Thymus (tissue), 11 donors: ENCODE measurements around the gene PSRC1. TPM values are rescaled to one million over a fixed set of nuclear protein-coding genes. Genes with fewer than 3 reads are reported as not detected.

Experiments used
- DNase-seq, 9 donors: peaks; one replicate each; pipeline ENCODE4 v3.0.0-alpha.2; 2013; ENCODE audit warnings: low spot score in 9 of 9, low read depth in 6 of 9, missing footprints in 1 of 9
- H3K27ac ChIP-seq, 2 donors: one replicate each; pipeline ENCODE4 v1.5.1; 2013; ENCODE audit warnings: control low read depth in 1 of 2, low read depth in 1 of 2, low read length in 1 of 2, mild to moderate bottlenecking in 1 of 2, moderate library complexity in 1 of 2
- H3K27me3 ChIP-seq, 2 donors: one replicate each; pipeline ENCODE4 v1.5.1; 2013; ENCODE audit warnings: low read length in 1 of 2; ENCODE audit not compliant: control insufficient read depth in 2 of 2, insufficient read depth in 1 of 2
- H3K36me3 ChIP-seq, 2 donors: one replicate each; pipeline ENCODE4 v1.5.1; 2013; ENCODE audit warnings: low read length in 1 of 2, mild to moderate bottlenecking in 1 of 2, moderate library complexity in 1 of 2; ENCODE audit not compliant: control insufficient read depth in 2 of 2, insufficient read depth in 2 of 2
- H3K4me1 ChIP-seq, 2 donors: one replicate each; pipeline ENCODE4 v1.5.1; 2013; ENCODE audit warnings: low read length in 2 of 2; ENCODE audit not compliant: control insufficient read depth in 2 of 2, insufficient read depth in 2 of 2
- H3K4me3 ChIP-seq, 2 donors: one replicate each; pipeline ENCODE4 v1.5.1; 2013; ENCODE audit warnings: low read length in 2 of 2, control low read depth in 1 of 2, mild to moderate bottlenecking in 1 of 2
- H3K9me3 ChIP-seq, 2 donors: one replicate each; pipeline ENCODE4 v1.5.1; 2013; ENCODE audit warnings: low read length in 1 of 2, mild to moderate bottlenecking in 1 of 2; ENCODE audit not compliant: control insufficient read depth in 2 of 2, insufficient read depth in 1 of 2
- WGBS: extraction: QIAGEN DNeasy Blood & Tissue Kit; methylation state at CpG from one replicate; pipeline ENCODE4 v1.1.7; 2013; 5-methylcytosine and 5-hydroxymethylcytosine counted together
- polyA plus RNA-seq: library from polyadenylated mRNA; stranded (reverse); fragments of 200-250 nt; gene quantifications from one replicate; pipeline ENCODE4 v1.2.3, GENCODE V29; 2013
- total RNA-seq: library from RNA; stranded (reverse); fragments of 120-200 nt; gene quantifications from one replicate; pipeline ENCODE4 v1.2.4, GENCODE V29; 2013
- donor health status: healthy.

PSRC1 gene
- total and polyA plus RNA-seq, 2 donors = 5.8 to 16.6 TPM

DNA sequence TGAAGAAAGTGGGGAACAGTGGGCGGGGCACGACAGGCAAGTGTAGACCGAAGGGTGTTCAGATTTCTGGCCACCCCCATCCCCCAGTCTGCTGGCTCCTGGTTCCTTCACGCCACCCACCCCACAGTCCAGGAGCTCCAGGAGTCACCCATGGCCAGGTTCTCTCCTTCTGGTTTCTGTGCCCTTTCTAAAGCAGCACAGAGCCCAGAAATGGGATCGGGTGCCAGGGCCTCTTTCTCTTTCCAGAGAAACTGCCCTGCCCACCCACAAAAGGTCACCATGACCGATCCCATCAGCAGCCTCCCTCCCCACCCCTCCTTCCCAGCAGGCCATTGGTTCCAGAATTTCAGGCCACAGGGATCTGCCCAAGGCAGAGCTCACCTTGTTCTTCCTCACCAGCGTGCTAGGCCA lies 36.8 kb downstream of the PSRC1 start:
- Histone ChIP-seq H3K4me1 (peaks cover 9 to 14% of the 10 kb centered on the region in 2 donors), H3K36me3 (no peaks in the 10 kb centered on the region), H3K9me3 (peaks cover 0 to 13% of the 10 kb centered on the region in 2 donors), H3K27me3 (peaks cover 10 to 58% of the 10 kb centered on the region in 2 donors), H3K4me3 (no peak overlapping the region), H3K27ac (no peak overlapping the region)
- WGBS = 96% methylated on average over 7 of the region's 7 CpGs
- no peak for DNase-seq

- H3K4me3 ChIP-seq = no peak overlapping the region
- H3K4me1 ChIP-seq = peaks cover under 1 to 9% of the 10 kb centered on the region in 2 donors
- H3K27ac ChIP-seq = no peak overlapping the region
- WGBS = 94% methylated on average over 8 of the region's 8 CpGs
- DNase-seq = no peak
- H3K36me3 ChIP-seq = peaks cover 2% of the 10 kb centered on the region in 2 donors
- H3K9me3 ChIP-seq = peaks cover 0 to 3% of the 10 kb centered on the region in 2 donors
- H3K27me3 ChIP-seq = peaks cover 0 to 49% of the 10 kb centered on the region in 2 donors
Observed at GRCh38 chr1:109243860-109244552, 38.9 kb downstream of the PSRC1 start.

DNA sequence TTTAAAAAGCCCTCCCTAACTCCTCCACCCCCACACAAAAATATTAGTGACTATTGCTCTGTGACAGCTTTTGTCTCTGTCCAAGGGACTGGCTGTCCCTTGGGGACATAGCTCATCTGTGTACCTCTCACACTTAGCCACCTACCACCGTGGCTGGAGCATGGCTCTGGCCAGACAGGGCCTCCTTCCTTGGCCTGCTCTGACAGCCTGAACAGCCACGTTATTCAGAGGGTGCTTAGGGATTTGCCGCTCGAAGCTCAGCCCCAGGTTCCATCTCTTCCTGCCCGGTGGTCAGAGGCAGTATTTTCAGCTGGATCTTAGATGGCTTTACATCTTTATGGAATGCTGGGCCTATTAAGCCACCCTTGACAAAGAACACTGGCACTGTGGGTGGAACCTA lies 39.7 kb downstream of the PSRC1 start:
- no peak for DNase-seq
- no peak overlapping the region for H3K27ac ChIP-seq
- peaks cover 0 to 4% of the 10 kb centered on the region in 2 donors for H3K4me1 ChIP-seq
- H3K9me3 ChIP-seq = no peaks in the 10 kb centered on the region
- peaks cover 10% of the 10 kb centered on the region in 2 donors for H3K36me3 ChIP-seq
- H3K4me3 ChIP-seq = no peak overlapping the region
- H3K27me3 ChIP-seq = peaks cover 0 to 41% of the 10 kb centered on the region in 2 donors
- WGBS = 84% methylated on average over 5 of the region's 5 CpGs

DNA sequence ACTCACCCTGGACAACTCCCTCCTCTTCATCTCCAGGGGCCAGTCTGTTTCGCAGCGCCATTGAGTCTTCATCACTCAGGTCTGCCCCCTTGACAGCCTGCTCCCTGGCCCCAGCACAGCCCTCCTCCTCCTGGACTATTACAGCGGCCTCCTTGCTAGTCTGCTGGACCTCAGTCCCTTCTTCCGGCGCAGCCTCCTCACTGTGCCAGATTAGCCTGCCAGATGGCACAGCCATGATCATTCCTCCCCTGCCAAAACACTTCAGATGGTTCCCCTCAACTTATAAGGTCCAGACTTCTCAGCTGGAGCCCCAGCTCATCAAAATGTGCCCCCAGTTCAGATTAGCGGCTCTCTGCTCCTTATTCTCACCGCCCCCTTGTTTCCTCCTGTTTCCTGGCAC lies 40.6 kb downstream of the PSRC1 start:
- Histone ChIP-seq H3K27me3 (peaks cover 0 to 36% of the 10 kb centered on the region in 2 donors), H3K4me3 (no peak overlapping the region), H3K4me1 (peaks cover 0 to 4% of the 10 kb centered on the region in 2 donors), H3K27ac (no peak overlapping the region), H3K9me3 (no peaks in the 10 kb centered on the region), H3K36me3 (peaks cover 18 to 19% of the 10 kb centered on the region in 2 donors)
- WGBS = 75% methylated on average over 7 of the region's 7 CpGs
- no peak for DNase-seq

DNA sequence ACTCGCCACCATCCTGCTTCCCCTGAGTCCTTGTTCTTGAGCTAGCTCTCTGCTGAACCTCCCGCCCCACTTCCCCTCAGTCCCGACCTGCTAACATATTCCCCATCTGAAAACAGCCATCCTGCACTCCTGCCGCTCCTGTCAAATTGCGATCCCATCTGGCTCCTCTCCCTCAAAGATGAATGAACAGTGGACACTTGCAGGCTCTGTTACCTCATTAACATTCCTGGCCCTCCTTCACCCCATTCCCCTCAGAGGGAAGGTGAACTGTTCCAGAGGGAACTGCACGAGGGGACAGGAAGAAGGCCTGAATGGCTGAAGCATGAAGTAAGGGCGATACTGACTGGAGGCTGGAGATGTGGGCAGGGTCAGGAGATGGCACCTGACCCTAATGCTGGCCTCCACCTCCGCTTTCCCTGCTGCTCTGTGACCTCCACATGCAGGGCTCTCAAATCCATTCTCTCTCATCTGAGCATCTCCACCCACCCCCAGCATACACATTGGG lies 41.1 kb downstream of the PSRC1 start:
- no peak for DNase-seq
- WGBS = 32% methylated on average over 8 of the region's 8 CpGs

GRCh38 chr1:109241344-109241743 lies 41.6 kb downstream of the PSRC1 start:
- no peak for DNase-seq
- Histone ChIP-seq H3K36me3 (peaks cover 29% of the 10 kb centered on the region in 2 donors), H3K27ac (no peak overlapping the region), H3K4me1 (peaks cover 0 to 4% of the 10 kb centered on the region in 2 donors), H3K9me3 (no peaks in the 10 kb centered on the region), H3K4me3 (no peak overlapping the region), H3K27me3 (peaks cover 0 to 35% of the 10 kb centered on the region in 2 donors)
- WGBS = 53% methylated on average over 6 of the region's 6 CpGs

More for the DNA sequence above, 41.1 kb downstream of the PSRC1 start:
- no peaks in the 10 kb centered on the region for H3K9me3 ChIP-seq
- peaks cover 0 to 4% of the 10 kb centered on the region in 2 donors for H3K4me1 ChIP-seq
- peaks cover 23% of the 10 kb centered on the region in 2 donors for H3K36me3 ChIP-seq
- H3K27ac ChIP-seq = no peak overlapping the region
- H3K27me3 ChIP-seq = peaks cover 0 to 35% of the 10 kb centered on the region in 2 donors
- no peak overlapping the region for H3K4me3 ChIP-seq

GRCh38 chr1:109240158-109241152 lies 42.5 kb downstream of the PSRC1 start:
- peak overlapping the region; percentile 11 to 51 for H3K27ac ChIP-seq
- no peaks in the 10 kb centered on the region for H3K9me3 ChIP-seq
- peak in 2 of 9 donors; percentile 21 to 38 for DNase-seq
- 64% methylated on average over 26 of the region's 26 CpGs for WGBS
- H3K4me3 ChIP-seq = no peak overlapping the region
- H3K4me1 ChIP-seq = peaks cover 0 to 4% of the 10 kb centered on the region in 2 donors
- peaks cover 38% of the 10 kb centered on the region in 2 donors for H3K36me3 ChIP-seq
- H3K27me3 ChIP-seq = peaks cover 0 to 35% of the 10 kb centered on the region in 2 donors

DNA sequence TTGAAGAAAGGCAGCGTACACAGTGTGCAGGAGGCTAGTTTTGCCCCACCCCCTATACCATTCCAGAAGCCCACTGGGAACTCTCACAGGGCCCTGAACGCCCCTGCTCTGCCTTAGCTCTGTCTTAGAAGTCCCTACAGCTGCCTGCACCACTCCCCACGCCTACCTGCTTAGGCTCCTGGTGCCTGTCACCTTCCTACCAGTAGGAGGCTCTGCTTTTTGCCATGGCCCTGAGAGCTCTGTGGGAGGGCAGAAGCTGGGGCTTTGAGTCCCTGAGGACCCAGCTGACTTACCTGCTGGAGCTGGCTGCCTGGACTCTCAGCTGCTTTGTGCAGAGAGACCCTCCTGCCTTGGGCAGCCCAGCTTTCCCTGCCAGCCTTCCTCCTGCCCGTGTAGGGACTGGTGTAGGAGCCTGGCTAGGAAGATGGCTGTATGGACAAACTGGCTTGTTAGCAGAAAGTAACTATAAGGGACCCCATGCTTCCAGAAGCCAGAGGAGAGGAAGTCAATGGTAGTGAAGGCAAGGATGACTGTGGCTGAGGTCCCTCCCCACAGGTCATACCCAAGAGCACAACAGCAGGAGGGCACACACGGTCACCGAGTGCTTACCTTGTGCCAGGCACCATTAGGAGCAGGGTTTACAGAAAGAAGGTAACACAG lies 43.4 kb downstream of the PSRC1 start:
- DNase-seq = peak in 2 of 9 donors; percentile 25 to 39
- Histone ChIP-seq H3K4me3 (no peak overlapping the region), H3K36me3 (peaks cover 46 to 47% of the 10 kb centered on the region in 2 donors), H3K4me1 (peaks cover 0 to 4% of the 10 kb centered on the region in 2 donors), H3K27ac (peak overlapping the region in 1 of 2 donors; percentile 21), H3K9me3 (no peaks in the 10 kb centered on the region), H3K27me3 (peaks cover 0 to 32% of the 10 kb centered on the region in 2 donors)
- WGBS = 86% methylated on average over 6 of the region's 6 CpGs
